HG03432 (cell line): Measurements from ENCODE around the gene GPR63.

Experiments used
- ATAC-seq: cut with Tn5 transposase; IDR thresholded peaks from one replicate; pipeline ENCODE4 v1.9.1; 2021; ENCODE audit warnings: mild to moderate bottlenecking, moderate library complexity; ENCODE audit not compliant: unreplicated experiment

GPR63 gene, protein sequence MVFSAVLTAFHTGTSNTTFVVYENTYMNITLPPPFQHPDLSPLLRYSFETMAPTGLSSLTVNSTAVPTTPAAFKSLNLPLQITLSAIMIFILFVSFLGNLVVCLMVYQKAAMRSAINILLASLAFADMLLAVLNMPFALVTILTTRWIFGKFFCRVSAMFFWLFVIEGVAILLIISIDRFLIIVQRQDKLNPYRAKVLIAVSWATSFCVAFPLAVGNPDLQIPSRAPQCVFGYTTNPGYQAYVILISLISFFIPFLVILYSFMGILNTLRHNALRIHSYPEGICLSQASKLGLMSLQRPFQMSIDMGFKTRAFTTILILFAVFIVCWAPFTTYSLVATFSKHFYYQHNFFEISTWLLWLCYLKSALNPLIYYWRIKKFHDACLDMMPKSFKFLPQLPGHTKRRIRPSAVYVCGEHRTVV

GRCh38 chr6:96837081-96837971 is at the start of gene GPR63:
TSS of gene GPR63 (minus strand) at chr6:96837477. CDS start at chr6:96799731, 37,746 bp downstream.
- peak; percentile 93 for ATAC-seq

- no peak for ATAC-seq
Observed at GRCh38 chr6:96886519-96886918, 49.2 kb upstream of the GPR63 start.

DNA sequence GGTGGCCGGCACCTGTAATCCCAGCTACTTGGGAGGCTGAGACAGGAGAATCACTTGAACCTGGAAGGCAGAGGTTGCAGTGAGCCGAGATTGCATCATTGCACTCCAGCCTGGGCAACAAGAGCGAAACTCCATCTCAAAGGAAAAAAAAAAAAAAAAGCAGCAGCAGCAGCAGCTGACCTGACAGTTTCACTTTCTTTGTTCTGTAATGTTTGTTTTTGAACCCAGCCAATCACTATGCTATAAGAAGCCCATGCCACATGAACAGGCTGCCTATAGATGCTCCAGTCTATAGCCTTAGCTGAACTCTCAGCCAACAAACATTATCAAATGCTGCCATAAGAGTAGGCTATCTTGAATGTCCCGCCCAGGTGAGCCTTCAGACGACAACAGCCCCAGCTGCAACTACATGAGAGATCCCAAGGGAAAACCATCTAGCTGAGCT is 47.9 kb upstream of the GPR63 start:
- peak; percentile 91 for ATAC-seq

DNA sequence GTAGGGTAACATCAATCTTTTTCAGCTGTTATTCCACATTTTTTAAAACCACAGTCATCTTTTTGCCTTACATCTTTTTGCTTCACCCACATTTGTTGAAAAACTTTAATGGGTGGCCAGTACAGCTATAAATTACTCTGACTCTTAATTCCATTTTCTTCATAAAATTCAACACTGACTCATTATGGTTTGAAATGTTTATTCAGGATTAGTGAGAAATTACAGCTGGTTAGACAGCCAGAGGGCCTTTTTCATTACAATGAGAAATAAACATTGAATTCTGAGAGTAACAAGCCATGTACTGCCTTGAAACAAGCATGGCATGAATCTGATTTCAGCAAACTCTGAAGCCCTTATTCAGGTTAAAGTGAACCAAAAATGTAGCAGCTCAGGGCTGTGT is 40.9 kb upstream of the GPR63 start:
- ATAC-seq: no peak

DNA sequence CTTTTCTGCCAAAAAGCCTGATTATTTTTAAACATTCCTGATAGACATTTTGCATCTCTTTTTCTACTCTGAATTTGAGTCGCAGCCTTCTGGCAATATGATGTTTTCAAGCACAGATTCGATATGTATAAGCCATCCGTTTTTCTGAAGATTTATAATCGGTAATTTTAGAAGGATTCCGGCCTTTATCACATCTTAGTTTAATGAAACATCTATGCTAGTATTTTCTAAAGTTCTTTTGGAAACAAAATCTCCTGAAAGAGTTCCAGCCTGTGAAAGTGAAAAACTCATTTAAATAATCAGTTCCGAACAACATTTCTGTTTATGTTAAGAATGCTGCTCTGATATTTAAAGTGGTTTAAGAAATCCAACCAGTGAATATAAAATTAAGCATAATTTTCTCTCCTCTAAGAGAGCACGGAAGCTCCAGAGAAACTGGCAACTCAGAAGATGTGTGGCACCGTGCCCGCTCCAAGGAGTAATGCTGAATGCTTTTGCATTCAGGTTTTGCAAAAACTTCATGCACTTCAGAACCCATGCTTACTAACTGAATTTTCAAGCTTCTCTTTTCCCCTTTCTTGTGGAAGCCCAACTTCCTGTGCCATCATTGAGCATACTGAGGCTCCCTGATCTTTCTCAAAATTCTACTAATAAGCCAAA is 39.7 kb upstream of the GPR63 start:
- ATAC-seq: no peak

- ATAC-seq: no peak
Observed at GRCh38 chr6:96872976-96873375, 35.7 kb upstream of the GPR63 start.

DNA sequence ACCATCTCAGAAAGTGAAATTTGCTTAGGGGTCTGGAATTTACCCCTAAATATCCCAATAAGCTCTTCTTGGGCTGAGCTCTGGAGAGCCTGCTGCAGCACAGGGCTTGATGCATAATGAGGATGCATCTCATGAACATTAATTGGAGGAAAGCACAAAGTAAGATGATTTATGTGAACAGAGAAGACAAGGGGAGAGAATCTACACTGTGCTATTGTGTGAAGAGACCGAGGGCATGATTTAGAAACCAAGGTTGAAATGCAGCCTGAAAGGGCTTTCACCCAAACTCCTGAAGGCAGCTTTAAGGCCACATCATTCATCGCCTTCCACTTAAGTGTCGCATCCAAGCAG is 27.8 kb upstream of the GPR63 start:
- no peak for ATAC-seq

DNA sequence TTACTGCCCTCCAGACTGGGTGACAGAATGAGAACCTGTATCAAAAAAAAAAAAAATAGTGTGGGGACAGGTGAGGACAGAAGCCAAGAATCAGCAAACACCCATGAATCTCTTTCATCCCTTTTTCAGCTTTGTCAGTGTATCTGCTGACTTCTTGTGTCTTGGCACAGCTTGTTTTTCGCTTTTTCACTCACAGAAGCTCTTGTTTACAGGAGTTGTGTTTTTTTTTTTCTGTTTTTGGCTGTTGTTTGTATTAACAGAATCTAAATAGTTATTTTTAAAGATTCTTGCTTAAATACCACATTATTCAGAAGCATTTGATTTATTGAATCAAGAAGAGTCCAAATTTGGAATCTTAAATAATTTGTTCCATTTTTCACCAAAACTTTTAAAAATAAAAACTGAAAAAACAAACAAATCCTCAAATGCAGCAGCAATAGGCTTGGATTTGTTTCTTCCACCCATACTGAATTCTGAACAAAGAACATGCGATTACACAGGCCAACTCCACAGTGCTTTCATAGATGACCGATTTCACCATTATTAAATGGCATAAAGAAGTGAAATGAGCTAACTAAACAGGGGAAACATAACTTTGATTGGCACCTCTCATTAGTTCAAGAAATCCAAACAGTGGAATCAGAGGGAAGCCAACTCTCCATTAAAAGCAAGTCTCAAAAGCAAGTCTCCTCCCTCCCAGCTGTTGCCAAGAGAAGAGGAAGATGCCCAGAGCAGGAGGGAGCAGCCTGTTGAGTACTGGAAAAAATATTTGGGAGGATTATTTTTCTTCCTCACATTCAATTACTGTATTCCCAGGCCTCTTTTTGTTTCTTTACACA is 27.2 kb upstream of the GPR63 start:
- no peak for ATAC-seq

DNA sequence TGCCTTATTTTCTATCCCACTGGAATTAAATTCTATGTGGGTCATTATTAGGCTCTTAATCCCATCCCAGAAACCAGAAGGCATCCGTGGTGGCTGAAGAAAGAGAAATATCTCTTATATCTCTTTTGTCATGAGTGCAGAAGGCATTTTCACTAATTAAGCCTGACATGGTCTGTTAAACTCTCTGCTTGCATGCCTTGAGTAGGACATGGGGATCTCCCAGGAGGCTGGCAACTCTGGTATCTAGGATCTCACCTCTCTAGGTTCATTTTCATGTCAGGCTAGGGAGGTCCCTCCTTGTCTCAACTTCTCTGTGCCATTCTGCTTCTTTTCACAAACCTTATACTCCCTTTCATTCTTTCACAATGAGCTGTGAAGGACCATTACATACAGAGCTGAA is 25.3 kb upstream of the GPR63 start:
- no peak for ATAC-seq

DNA sequence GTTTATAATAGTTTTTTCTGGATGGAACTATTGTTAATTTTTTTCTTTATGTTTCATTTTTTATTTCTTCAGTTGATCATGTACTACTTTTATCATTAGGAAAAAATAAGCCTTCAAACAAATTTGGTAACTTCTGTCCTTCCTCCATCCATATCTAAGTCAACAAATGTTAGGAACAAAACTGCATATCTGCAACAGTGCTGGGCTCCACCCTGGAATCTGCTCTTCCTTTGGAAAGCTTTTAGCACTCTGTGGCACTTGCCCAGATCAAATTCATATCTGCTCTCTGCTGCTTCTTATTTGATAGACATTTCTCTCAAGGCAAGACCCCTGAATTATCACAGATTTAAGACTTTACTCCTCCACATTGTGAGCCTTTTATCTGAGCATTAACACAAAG is 24.3 kb upstream of the GPR63 start:
- no peak for ATAC-seq

DNA sequence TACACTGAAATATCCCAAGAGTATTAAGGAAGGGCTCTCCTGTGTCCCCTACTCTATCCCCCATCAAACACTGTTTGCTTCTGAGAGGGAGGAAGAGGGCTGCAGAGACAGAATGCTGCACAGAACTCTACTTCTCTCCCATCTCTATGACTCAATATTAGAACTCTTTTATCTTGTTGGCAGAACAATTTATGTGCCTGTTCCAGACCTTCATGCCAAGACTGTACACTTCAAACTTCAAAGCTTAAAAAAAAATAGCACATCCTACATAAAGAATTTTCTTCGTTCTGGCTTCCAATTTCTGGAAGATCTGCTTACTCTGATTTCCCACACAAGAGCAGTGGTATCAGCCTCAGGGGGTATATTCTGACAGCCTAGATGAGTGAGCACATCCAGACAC is 19.6 kb upstream of the GPR63 start:
- no peak for ATAC-seq

GRCh38 chr6:96853083-96853482 is 15.8 kb upstream of the GPR63 start:
- ATAC-seq: no peak

DNA sequence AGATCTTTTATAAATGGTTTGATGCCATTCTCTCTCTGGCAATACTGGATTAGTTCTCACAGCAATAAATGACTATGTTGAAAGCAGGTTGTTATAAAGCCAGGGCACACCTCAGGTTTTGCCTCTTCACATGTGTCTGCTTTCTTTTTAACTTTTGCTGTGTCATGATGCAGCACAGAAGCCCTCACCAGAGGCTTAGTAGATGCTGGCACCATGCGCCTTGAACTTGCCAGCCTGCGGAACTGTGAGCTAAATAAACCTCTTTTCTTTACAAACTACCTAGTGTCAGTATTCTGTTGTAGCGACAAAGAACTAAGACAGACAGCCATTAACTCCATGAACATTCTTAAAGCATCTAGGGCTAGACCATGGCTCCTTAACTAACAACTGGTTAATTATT is 15.3 kb upstream of the GPR63 start:
- no peak for ATAC-seq

GRCh38 chr6:96851858-96852257 is 14.6 kb upstream of the GPR63 start:
- no peak for ATAC-seq

GRCh38 chr6:96849615-96850014 is 12.3 kb upstream of the GPR63 start:
- ATAC-seq: no peak

GRCh38 chr6:96844530-96844929 is 7.3 kb upstream of the GPR63 start:
- ATAC-seq: peak; percentile 74

GRCh38 chr6:96841345-96841744 is 4.1 kb upstream of the GPR63 start:
- ATAC-seq: no peak

DNA sequence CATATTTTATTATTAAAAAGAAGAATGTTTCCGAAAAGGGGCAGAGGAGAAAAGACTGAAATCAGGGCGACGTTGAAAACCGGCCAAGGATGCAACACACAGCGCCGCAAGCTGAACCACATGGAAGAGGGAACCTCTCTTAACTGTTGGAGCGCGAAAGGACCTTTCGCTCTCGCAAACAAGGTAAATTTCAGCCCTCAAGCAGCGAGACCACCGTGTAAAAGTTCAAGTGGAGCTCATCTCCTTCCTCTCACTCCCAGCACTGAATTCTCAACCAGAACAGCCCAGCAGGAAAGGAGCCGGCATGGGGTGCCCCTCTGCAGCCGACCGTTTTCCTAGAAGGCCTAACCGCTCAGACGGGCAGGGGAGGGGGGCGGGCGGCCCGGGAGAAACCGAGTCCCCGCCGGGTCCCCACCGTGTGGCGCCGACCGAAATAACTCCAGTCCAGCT is 621 bp downstream of the GPR63 start:
- ATAC-seq: peak; percentile 15

DNA sequence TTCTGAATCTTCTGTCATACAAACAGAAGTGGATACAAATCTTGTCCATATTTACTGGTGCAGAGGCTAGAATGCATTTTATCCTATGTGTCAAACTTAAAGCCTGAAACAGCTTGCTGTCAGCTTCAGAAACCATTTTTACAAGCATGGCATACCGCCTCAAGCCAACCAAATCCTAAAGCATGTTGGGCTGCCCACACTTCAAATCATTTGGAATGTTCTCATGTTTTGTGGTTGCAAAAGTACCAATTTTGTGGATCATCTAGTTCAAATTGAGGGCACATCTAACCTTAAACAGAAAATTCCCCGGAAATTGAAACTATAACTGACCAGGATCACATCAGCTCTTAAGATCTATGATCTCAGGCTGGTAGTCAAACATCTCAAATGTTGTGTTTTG is 3.2 kb downstream of the GPR63 start:
- no peak for ATAC-seq

- ATAC-seq: no peak
Observed at GRCh38 chr6:96832780-96833179, 4.5 kb downstream of the GPR63 start.

GRCh38 chr6:96826865-96827264 is 10.4 kb downstream of the GPR63 start:
- no peak for ATAC-seq
